Gastroesophageal sphincter (tissue), 4 donors: ENCODE measurements around the gene P3H2. TPM values are rescaled to one million over a fixed set of nuclear protein-coding genes. Genes with fewer than 3 reads are reported as not detected.

ENCODE experiments used
- ATAC-seq: fragments of 150-250 bp; one replicate; pipeline ENCODE4 v1.9.1; 2016; ENCODE audit warnings: mild to moderate bottlenecking, moderate library complexity
- H3K27ac ChIP-seq, 4 donors: fragments of 200-600 bp; sonication (generic) in 3 of 4; 1 replicate in 3 of 4; 2 replicates in 1 of 4; pipeline ENCODE4 v1.5.1; 2016 to 2019
- H3K27me3 ChIP-seq: fragments of 200-600 bp; sonication (generic); one replicate; pipeline ENCODE4 v1.5.1; 2019
- H3K36me3 ChIP-seq, 2 donors: fragments of 200-600 bp; sonication (generic); one replicate each; pipeline ENCODE4 v1.5.1; 2019; ENCODE audit warnings: control low read depth in 1 of 2
- H3K4me1 ChIP-seq, 3 donors: fragments of 200-600 bp; sonication (generic); 1 replicate in 2 of 3; 2 replicates in 1 of 3; pipeline ENCODE4 v1.5.1; 2016 to 2019; ENCODE audit warnings: control low read depth in 2 of 3
- H3K4me3 ChIP-seq, 2 donors: fragments of 200-600 bp; sonication (generic); one replicate each; pipeline ENCODE4 v1.5.1; 2019; ENCODE audit warnings: mild to moderate bottlenecking in 1 of 2, moderate library complexity in 1 of 2
- H3K9me3 ChIP-seq, 3 donors: fragments of 200-600 bp; sonication (generic); one replicate each; pipeline ENCODE4 v1.5.1; 2017 to 2019; ENCODE audit warnings: control low read depth in 2 of 3
- EP300 ChIP-seq: sonication (generic); formaldehyde crosslinking; IDR thresholded peaks from one replicate; pipeline ENCODE4 v1.6.1; 2017; ENCODE audit warnings: antibody characterized with exemption, mild to moderate bottlenecking
- POLR2A ChIP-seq, 2 donors: fragments of 450-650 bp; IDR thresholded peaks; one replicate each; pipeline ENCODE4 v1.6.1; 2017; ENCODE audit warnings: antibody characterized with exemption in 2 of 2, mild to moderate bottlenecking in 2 of 2, moderate library complexity in 1 of 2
- POLR2AphosphoS5 ChIP-seq: sonication (generic); formaldehyde crosslinking; IDR thresholded peaks from one replicate; pipeline ENCODE4 v1.6.1; 2017; ENCODE audit warnings: antibody characterized with exemption
- WGBS, 2 donors: methylation state at CpG; one replicate each; pipeline ENCODE4 v1.1.5; 2018; ENCODE audit warnings: low coverage in 1 of 2; 5-methylcytosine and 5-hydroxymethylcytosine counted together
- small RNA-seq, 4 donors: library from RNA; depleted of rRNA; stranded (forward); fragments of <200 nt; gene quantifications; one replicate each; pipeline ENCODE3, GENCODE V24; 2016
- total RNA-seq, 4 donors: library from RNA; depleted of rRNA; stranded (reverse); fragments of >200 nt; gene quantifications; one replicate each; pipeline ENCODE4 v1.1.0, GENCODE V29; 2016
- TF ChIP-seq, protein P1 (sequence below), 4 experiments: fragments of 200-600 bp in 2 of 4; fragments of 450-650 bp in 2 of 4; sonication (generic) in 1 of 4; IDR thresholded peaks; one replicate each; pipeline ENCODE4 v1.5.1; 2017 to 2019; ENCODE audit warnings: antibody characterized with exemption in 4 of 4, mild to moderate bottlenecking in 2 of 4, moderate library complexity in 2 of 4

Gene P3H2
- total RNA-seq, 4 donors from 2014 or later = 10.6 to 55.9 (median 36.2) TPM

DNA sequence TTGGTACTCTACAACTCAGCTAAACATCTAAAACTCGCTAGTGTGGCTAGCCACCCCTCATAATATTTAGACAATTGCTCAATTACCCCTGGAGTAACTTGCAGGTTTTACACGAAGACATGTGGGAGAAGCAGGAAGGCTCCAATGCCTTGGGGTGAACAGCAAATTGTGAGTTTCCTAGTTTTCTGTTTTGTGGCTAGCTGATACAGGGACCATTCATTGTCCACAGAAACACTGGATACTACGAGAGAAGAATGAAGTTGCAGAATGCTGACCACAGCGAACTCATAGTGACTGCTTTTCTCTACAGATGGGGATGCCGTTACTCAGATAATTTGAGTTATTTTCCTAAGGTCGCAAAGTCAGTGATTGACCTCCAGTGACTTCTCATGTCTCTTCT, 212.9 kb downstream of the P3H2 start:
- Histone ChIP-seq H3K27me3 (no peaks in the 10 kb centered on the region), H3K36me3 (no peaks in the 10 kb centered on the region), H3K4me3 (no peak overlapping the region), H3K4me1 (no peaks in the 10 kb centered on the region), H3K9me3 (no peaks in the 10 kb centered on the region), H3K27ac (no peak overlapping the region)
- no peak for ATAC-seq
- 75 to 98% methylated on average over 5 to 6 of the region's 6 CpGs for WGBS, 2 donors
- no peak for TF ChIP-seq POLR2A (IDR thresholded peaks at IDR 0.05)
- TF ChIP-seq, protein P1, sequence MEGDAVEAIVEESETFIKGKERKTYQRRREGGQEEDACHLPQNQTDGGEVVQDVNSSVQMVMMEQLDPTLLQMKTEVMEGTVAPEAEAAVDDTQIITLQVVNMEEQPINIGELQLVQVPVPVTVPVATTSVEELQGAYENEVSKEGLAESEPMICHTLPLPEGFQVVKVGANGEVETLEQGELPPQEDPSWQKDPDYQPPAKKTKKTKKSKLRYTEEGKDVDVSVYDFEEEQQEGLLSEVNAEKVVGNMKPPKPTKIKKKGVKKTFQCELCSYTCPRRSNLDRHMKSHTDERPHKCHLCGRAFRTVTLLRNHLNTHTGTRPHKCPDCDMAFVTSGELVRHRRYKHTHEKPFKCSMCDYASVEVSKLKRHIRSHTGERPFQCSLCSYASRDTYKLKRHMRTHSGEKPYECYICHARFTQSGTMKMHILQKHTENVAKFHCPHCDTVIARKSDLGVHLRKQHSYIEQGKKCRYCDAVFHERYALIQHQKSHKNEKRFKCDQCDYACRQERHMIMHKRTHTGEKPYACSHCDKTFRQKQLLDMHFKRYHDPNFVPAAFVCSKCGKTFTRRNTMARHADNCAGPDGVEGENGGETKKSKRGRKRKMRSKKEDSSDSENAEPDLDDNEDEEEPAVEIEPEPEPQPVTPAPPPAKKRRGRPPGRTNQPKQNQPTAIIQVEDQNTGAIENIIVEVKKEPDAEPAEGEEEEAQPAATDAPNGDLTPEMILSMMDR (IDR thresholded peaks at IDR 0.05) = no peak
- no peak for TF ChIP-seq POLR2AphosphoS5
- no peak for TF ChIP-seq EP300

Small RNA genes lying within 50 kb of the gene (small RNA-seq; reads per million reads assigned to genes)
- 0 reads per million in 4 donors for gene RNU6-1109P

Other genes starting within 250 kb of the P3H2 start
- 1 to 10 TPM in 2 of 4 donors, under 1 TPM in 2; 0.50 to 5.3 (median 1.8) TPM for gene CLDN1, start 201.5 kb upstream of the P3H2 start, total RNA-seq